ENCODE data around the gene CACNA1G. TPM values are rescaled to one million over a fixed set of nuclear protein-coding genes. Genes with fewer than 3 reads are reported as not detected.

CACNA1G gene
- total and polyA plus RNA-seq, 7 donors = 0.02 to 0.24 (median 0.04) TPM; not detected in 2

- Histone ChIP-seq H3K4me1 (no peaks in the 10 kb centered on the region), H3K27ac (no peak overlapping the region), H3K36me3 (ENCODE audit: insufficient read depth in 1 of 2, low read depth in 1 of 2) (no peaks in the 10 kb centered on the region), H3K9me3 (no peaks in the 10 kb centered on the region), H3K4me3 (no peak overlapping the region), H3K27me3 (ENCODE audit: insufficient read depth in 3 of 3, low read length in 2 of 3) (no peaks in the 10 kb centered on the region)
- DNase-seq (no peak), ATAC-seq (peak in 2 of 4 donors; percentile 35 to 41)
- 65 to 76% (median 68%) methylated on average over 6 of the region's 6 CpGs for whole genome bisulfite sequencing, 3 donors
- no peak for TF ChIP-seq CTCF (IDR thresholded peaks at IDR 0.05)
- intact Hi-C loops (cut with DNase I) = no loop called here
Measured at GRCh38 chr17:50514936-50515702, 45.4 kb upstream of the CACNA1G start.

- H3K9me3 ChIP-seq = no peaks in the 10 kb centered on the region
- no peak overlapping the region for H3K27ac ChIP-seq
- ATAC-seq (no peak), DNase-seq (no peak)
- no peaks in the 10 kb centered on the region for H3K4me1 ChIP-seq
- intact Hi-C loops (cut with DNase I) = no loop called here
- H3K36me3 ChIP-seq (ENCODE audit: insufficient read depth in 1 of 2, low read depth in 1 of 2) = no peaks in the 10 kb centered on the region
- H3K4me3 ChIP-seq = no peak overlapping the region
- no peaks in the 10 kb centered on the region for H3K27me3 ChIP-seq (ENCODE audit: insufficient read depth in 3 of 3, low read length in 2 of 3)
- WGBS, 3 donors = 74 to 85% (median 81%) methylated on average over 4 of the region's 4 CpGs
- no peak for TF ChIP-seq CTCF (IDR thresholded peaks at IDR 0.05)
Measured at GRCh38 chr17:50517011-50517410, 43.5 kb upstream of the CACNA1G start.

- Histone ChIP-seq H3K27ac (no peak overlapping the region), H3K4me3 (no peak overlapping the region), H3K4me1 (no peaks in the 10 kb centered on the region), H3K27me3 (ENCODE audit: insufficient read depth in 3 of 3, low read length in 2 of 3) (no peaks in the 10 kb centered on the region), H3K9me3 (no peaks in the 10 kb centered on the region), H3K36me3 (ENCODE audit: insufficient read depth in 1 of 2, low read depth in 1 of 2) (no peaks in the 10 kb centered on the region)
- intact Hi-C loops (cut with DNase I) = no loop called here
- DNase-seq (no peak), ATAC-seq (no peak)
- TF ChIP-seq CTCF (IDR thresholded peaks at IDR 0.05) = no peak
- WGBS, 3 donors = 70 to 78% (median 73%) methylated on average over 8 of the region's 8 CpGs
Measured at GRCh38 chr17:50517504-50518383, 42.8 kb upstream of the CACNA1G start.

GRCh38 chr17:50518384-50519023 lies 42.0 kb upstream of the CACNA1G start:
- intact Hi-C loops (cut with DNase I) = no loop called here
- Histone ChIP-seq H3K4me3 (no peak overlapping the region), H3K36me3 (ENCODE audit: insufficient read depth in 1 of 2, low read depth in 1 of 2) (no peaks in the 10 kb centered on the region), H3K27me3 (ENCODE audit: insufficient read depth in 3 of 3, low read length in 2 of 3) (no peaks in the 10 kb centered on the region), H3K4me1 (no peaks in the 10 kb centered on the region), H3K27ac (no peak overlapping the region), H3K9me3 (no peaks in the 10 kb centered on the region)
- DNase-seq (no peak), ATAC-seq (no peak)
- no peak for TF ChIP-seq CTCF (IDR thresholded peaks at IDR 0.05)
- 78 to 82% (median 79%) methylated on average over 13 of the region's 13 CpGs for WGBS, 3 donors

Data from psoas muscle (tissue), 8 donors.